Stimulated activated CD8-positive, alpha-beta memory T cell treated with anti-CD3 and anti-CD28 coated beads, Interleukin-15, amount 100 ng/mL, for 1 hour (primary cell): ENCODE measurements around the gene STIL.
"Not testable (repeated sequence)": the region's sequence is repeated elsewhere in the genome, so short reads cannot be mapped to it uniquely, and the experiment has no call there.

Source experiments
- DNase-seq: peaks from one replicate; pipeline ENCODE4 v3.0.0-alpha.2; 2020; ENCODE audit warnings: low read depth

The STIL gene

DNA sequence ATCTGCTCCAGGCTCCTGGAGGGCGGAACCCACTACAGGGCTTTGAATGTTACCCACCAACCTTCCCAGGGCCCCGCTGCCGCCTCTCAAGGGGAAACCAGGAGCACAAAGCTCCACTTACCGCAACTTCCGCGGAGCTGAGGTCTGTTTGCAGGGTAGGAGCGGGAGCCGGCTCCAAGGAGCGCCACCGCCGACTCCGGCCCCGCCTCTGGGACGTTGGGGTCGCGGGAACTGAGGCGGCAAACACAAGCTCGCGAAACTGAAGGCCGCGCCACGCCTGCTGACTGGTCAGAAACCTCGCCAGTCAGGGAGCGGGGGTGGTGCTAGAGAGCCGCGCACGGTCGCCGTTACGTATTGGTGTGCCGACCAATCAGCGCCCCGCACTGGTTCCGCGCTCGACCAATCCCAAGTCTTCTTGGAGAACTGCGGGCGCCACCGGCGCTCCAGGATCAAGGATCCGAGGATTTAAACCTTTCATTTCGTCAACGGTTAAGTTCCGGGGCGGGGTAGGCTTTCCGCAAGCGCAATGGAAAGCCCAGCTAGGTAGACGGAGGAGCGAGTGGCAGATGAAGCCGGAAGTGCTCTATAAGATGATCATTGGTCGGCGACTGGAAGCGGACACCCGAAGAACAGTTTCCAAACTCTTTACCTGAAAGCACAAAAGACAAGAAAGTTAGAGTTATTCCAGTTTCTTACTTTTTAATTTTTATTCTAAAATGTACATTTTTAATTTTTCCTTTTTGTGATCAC lies at the start of gene STIL:
Gene STIL, minus strand, starts transcription at position 233 of the 750 bp plus-strand sequence. CDS start 3,828 bp downstream, outside the sequence.
- DNase-seq, result peak; percentile 91

DNA sequence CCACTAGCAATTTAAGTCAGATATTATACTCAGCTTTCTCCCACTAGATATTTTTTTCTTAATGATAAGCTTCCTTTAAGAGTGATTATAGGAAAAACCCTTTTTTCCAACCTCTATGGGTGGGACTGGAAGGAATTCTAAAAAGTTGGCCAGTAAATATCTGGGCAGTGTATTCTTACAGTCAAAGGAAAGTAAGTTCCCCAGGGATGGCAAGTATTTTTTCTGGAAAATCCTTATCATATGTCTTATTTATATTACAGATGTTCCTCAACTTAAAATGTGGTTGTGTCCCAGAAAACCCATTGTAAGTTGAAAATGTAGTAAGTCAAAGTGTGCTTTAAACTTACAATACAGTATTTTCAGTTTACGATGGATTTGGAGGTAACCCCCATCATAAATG lies 48.9 kb upstream of the STIL start:
- no peak for DNase-seq

DNA sequence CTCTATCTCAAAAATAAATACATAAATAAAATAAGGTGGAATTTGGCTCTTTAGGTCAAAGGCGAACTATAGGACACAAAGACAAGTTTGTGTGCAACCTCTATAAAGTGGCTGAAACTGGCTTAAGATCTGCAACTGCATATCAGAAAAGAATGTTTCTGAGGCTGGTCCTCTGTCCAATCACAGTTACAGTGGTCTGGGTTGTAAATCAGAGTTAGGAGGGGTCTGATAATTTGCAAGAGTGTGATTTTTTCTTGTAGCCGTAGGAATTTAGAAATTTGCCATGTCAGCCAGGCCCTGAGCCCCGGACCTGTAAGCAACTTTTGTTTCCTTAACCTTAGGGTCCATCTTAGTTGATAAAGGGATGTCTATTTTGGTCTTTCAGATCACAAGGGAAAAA lies 47.4 kb upstream of the STIL start:
- no peak for DNase-seq

DNA sequence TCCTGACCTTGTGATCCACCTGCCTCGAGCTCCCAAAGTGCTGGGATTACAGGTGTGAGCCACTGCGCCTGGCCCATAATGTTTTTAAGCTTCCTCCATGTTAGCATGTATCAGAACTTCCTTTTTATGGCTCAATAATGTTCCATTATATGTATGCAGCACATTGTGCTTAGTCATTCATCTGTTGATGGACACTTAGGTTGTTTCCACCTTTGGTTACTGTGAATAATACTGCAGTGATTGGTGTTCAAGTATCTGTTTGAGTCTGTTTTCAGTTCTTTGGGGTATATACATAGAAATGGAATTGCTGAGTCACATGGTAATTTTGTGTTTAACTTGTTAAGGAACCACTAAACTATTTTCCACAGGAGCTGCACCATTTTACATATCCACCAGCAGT lies 37.4 kb upstream of the STIL start:
- DNase-seq, result no peak

DNA sequence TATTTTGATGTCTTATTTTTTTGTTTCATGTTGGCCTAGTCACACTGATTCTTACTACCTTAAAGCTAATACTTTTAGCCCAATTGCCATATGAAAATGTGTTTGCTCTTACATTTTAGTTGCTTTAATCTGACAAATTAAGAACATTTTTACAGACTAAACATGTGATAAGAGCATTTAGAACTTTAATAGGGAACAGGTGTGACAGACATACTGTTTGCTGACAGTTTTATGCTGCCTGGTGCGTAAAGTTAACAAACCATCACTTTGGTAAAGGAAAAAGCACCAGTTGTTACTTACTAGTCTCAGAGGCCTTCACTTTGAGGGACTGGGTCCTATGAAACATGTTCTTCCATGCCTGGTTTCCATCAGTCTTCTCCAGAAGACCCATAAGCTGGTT lies 34.3 kb upstream of the STIL start:
- DNase-seq, result no peak

DNA sequence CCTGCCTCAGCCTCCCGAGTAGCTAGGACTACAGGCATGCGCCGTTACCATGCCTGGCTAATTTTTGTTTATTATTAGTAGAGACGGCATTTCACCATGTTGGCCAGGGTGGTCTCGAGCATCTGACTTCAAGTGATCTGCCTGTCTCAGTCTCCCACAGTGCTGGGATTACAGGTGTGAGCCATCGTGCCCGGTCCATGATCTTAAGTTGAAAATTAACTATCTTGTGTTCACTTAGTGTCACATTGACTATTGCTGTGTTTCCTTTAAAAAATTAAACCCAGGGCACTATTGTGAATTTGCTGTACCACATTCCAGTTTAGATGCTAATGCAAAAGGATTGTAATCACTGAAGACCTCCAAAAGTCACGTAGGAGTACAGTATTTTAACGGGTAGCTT lies 33.8 kb upstream of the STIL start:
- DNase-seq, result no peak

DNA sequence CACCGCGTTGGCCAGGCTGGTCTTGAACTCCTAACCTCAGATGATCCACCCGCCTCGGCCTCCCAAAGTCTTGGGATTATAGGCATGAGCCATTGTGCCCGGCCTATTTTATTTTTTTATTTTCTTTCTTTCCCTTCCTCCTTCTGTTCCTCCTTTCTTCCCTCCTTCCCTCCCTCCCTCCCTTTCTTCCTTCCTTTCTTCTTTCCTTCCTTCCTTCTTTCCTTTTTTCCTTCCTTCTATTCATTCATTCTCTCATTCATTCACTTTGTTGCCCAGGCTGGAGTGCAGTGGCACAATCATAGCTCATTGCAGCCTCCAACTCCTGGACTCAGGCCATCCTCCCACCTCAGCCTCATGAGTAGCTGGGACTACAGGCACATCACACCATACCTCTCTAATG lies 33.0 kb upstream of the STIL start:
- DNase-seq, result not testable (repeated sequence)

DNA sequence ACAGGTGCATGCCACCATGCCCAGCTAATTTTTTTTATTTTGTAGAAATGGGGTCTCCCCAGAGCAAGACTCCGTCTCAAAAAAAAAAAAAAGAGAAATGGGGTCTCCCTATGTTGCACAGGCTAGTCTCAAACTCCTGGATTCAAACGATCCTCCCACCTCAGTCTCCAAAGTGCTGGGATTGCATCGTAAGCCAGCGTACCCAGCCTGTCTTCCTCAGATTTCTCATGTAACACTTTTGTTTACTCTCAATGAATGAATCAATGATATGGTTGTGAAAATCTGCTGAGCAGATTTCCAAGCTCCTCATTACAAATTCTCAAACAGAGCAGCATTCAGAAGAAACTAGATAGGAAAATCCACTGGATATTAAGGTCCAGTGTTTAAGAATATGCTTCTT lies 26.3 kb upstream of the STIL start:
- DNase-seq, result no peak

DNA sequence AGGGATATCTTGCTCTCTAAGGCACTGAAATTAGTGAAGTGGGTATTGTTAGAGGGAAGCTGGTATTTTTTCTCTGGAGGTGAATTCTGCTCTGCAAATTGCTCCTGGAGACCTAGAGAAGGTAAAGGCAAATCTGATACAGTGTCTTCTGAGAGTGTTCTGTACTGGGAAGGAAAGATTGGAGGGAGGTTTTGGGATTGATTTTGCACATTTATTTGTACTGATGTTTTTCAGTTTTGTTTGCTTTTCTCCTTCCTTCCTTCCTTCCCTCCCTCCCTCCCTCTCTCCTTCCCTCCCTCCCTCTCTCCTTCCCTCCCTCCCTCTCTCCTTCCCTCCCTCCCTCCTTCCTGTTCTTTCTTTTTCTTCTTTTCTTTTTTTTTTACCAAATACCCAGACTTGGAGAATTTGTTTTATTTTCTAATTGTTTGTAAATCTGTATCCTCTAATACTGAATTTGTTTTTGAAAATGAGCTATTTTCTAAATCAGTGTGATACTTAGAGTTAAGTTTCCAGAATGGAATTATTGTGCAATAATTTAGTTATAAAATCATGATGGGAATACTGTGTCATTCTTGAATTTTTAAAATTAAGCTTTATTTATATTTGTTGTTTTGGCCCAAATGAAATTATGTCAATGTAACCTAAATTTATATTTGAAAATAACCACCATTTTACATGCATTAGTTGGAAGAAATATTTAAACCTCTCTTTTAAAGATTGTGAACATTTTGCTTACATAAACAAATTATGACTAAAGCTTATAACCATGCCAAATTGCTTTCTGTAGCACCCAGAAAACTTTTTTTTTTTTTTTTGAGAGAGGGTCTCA lies 24.5 kb upstream of the STIL start:
- no peak for DNase-seq

DNA sequence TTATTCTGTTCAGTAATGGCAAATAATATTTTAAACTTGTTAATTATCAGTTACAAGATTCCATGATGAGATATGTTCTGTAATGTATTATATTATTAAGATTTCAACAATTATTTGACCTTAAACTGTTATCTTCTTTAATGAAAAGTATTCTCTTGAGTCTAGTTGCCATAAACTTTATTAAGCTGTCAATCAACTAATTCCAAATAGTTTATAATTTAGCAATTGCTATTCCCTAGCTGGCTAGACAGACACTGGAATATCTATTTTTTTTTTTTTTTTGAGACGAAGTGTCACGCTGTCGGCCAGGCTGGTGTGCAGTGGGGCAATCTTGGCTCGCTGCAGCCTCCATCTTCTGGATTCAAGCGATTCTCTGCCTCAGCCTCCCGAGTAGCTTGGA lies 23.4 kb upstream of the STIL start:
- no peak for DNase-seq

DNA sequence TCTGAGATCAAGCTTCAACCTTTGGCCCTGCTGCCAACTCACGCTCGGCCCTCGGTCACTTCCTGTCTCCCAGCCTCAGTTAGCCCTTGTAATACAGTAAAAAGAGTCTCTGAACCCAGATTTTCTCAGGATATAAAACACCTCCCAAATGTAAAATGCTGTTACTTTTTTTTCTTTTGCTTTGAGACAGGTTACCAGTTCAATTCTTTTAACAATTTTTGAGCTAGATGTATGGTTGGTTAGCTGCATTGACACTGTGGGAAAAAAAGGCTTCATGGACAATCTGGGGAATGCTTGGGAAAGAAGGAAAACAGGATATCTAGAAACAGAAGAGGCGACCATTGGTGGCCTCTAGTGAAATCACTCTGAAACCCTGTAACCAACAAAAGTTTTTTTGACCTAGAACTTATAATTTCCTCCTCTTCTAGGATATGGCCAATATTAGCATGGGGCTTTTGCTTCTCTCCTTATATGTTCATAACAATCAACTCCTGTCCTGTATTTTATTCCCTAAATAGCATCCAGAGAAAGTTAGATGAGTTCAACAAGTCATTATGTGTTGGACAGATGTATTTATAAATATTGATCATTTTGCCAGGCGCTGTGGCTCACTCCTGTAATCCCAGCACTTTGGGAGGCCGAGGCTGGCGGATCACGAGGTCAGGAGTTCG lies 21.0 kb upstream of the STIL start:
- DNase-seq, result no peak

DNA sequence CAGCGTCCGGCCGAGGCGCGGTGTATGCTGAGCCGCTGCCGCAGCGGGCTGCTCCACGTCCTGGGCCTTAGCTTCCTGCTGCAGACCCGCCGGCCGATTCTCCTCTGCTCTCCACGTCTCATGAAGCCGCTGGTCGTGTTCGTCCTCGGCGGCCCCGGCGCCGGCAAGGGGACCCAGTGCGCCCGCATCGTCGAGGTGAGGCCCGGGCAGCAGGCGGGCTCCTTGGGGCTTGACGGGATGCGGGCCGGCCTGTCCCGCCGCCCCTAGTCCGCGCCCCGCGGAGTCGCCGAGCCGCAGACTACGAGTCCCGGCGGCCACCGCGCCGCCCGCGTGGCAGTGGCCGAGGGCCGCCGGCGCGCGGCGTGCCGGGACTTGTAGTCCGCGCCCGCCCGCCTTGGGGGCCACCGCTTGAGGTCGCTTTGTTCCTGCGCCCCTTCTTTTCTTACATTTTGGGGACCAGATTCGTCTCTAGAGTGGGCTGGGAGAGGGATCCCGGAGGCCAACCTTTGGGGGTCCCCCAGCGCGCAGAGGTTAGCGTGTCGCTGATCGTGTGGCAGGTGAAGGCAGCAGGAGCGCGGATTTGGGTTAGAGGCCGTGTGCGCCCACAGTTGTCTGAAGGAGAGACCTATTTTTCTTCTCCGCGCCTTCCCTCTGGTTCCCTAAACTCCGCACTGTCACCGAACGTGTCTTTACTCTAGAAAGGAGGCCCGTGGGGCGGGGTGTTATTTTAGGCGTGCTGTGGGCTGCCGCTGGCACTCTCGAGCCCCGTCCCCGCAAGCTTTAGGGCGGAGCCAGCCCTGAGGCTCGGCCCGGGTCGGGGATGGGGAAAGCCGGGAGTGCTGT lies 20.2 kb upstream of the STIL start:
- DNase-seq, result peak; percentile 39

DNA sequence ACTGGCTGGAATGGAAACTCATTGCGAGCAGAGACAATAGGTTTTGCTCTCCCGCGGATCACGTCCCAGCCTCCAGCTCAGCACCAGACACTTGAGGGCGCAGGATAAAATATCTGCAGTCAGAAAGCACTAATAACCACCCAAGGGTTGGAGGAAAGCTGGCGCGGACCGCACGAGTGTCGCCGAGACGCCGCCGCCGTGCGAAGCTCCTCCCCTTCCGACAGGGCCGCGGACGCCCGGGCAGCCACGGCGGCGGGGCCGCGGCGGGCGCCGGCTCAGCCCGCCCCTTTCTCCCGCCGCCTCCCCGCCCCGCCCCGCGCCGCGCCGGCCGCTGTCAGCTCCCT lies 19.6 kb upstream of the STIL start, which contains the start of gene CMPK1:
Gene CMPK1, plus strand, starts transcription at position 213 of the 344 bp plus-strand sequence. CDS start 156 bp downstream, outside the sequence.
- DNase-seq, result peak; percentile 56

DNA sequence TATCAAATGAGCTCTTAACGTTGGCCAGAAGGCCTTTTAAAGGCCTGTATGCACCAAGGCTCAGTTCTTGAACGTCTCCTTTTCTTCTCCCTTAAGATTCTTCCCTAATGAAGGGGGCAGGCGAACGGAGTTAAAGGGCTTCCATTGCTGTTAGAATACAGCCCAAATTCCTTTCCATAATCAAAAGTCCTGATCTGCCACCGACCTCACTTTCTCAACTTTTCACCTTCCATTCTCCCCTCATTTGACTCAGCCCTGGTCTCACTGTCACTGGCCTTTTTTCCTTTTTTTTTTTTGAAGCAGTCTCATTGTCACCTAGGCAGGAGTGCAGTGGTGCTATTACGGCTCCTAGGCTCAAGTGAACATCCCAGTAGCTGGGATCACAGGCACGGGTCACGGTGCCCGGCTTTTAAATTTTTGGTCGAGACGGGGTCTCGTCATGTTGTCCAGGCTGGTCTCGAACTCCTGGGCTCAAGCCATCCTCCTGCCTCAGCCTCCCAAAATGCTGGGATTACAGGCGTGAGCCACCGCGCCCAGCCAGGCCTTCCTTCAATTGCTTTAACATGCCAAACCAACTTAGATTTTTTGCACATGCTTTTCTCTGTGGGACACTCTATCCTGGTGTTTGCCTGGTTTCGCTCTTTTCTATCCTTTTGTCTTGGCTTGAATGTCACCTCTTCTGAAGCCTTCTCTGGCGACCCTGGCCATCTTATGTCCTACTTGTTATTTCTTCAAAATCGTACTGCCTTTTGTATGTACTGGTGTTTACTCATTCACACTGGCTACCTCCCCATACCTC lies 19.0 kb upstream of the STIL start:
- DNase-seq, result no peak

DNA sequence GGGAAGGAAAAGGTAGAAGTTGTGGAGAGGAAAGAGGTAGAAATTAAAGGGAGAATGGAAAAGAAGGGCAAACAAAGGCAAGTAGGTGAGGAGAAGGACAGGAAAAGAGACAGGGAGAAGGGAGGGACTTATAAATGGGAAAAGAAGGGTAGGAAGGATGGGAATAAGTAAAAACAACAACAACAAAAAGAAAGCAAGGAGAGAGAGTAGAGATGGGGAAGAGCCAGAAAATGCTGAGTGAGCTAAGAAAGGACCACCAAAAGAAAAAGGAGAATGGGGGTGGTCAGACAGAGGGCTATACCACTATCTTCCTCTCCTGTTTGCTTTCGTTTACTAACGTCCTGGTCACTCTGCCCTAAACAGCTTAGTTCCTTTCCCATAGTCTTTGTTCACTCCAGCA lies 17.9 kb upstream of the STIL start:
- DNase-seq, result no peak

DNA sequence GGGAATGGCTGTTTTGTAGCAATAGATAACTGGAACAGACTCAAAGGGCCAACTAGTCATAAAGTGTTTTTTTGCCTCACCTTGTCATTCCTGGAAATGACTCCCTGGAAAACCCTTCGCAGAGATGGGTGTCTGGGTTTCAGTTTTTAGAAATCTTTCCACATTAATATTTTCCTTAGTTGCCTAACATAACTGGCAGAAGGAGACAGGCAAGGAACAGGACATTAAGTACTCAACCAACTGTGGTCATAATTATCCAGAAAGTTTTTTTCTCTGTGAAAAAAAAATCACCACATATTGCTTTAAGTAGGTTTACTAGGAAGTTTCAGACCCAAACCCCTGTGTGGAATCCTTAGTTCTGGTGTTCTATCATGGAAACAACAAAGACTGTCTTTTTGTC lies 16.3 kb upstream of the STIL start:
- DNase-seq, result no peak

DNA sequence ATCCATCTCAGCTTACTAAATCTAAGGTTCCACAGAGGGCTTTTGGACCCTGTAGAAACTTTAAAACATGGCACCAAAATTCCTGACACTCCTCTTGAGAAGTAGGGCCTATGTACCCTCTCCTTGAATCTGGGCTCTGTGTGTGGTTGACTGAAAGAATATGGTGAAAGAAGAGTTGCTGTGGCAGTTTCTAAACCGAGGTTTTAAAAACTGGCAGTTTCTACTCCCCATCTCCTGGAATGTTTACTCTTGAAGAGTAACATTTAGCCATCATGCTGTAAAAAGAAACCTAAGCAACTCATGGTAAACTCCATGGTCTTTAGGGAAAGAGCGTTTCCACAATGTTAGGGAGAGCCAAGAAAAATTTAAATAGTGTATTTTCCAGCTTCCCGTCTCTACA lies 15.0 kb upstream of the STIL start:
- no peak for DNase-seq

DNA sequence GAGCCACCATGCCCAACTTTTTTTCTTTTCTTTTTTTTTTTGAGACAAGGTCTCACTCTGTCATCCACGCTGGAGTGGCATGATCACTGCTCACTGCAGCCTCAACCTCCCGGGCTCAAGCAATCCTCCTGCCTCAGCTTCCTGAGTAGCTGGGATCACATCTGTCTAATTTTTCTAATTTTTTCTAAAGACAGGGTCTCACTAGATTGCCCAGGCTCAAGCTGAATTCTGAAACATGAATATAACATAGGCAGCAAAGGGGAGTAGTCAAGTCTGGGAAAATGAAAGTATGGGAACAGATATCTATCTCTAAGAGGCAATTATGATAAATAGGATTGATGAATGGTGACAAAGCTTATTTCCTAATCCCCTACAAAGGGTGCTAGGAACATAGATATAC lies 12.3 kb upstream of the STIL start:
- no peak for DNase-seq

DNA sequence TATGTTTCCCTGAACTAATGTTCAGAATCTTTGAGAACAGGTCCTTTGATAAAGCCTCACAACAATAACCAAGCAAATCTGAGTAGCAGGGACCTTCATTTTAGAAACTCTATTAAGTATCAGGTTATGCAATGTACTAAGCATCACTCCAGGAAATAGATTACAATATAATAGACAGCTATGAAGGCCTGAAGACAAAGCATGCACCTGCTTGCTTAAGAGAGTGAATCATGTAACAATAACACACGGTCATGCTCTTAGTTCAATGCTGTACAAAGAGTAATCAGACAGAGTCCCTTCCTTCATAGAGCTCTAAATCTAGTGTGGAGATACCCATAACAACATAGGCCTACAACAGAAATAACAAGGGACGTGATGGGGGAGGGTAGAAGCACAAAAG lies 11.6 kb upstream of the STIL start:
- DNase-seq, result no peak

DNA sequence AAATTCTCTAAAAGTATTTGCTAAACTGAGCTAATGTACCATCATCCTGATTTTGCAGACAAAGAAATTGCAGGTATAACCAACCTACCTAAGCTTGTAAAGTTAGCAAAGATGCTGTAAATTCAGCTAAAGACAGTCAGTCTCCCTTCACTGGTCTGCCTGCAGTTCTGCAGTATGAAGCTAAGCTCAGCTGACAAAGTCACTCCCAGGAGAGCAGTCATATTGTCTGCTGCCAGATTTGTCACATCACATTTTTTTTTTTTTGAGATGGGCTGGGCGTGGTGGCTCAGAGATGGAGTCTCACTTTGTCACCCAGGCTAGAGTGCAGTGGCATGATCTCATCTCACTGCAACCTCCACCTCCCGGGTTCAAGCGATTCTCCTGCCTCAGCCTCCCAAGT lies 10.7 kb upstream of the STIL start:
- no peak for DNase-seq

DNA sequence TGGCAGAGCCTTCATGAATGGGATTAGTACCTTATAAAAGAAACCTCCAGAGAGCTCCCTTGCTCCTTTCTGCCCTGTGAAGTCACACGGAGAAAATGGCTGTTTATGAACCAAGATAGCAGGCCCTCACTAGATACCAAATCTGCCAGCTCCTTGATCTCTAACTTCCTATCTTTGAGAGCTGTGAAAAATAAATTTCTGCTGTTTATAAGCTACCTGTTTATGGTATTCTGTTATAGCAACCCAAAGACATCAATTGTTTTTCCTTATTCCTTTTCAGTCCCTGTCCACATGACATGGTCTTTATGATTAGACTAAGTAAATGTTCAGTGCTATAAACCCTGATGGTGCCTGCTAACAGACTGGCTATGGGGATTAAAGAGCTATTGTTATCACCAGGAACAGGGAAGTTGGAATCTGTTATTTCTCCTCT lies 9.7 kb upstream of the STIL start:
- no peak for DNase-seq
